Peyer's patch (tissue), 4 donors: ENCODE measurements around the gene ATG2A.

Experiments used
- POLR2A ChIP-seq, 2 donors: fragments of 450-650 bp; IDR thresholded peaks; one replicate each; pipeline ENCODE4 v1.5.1; 2017; ENCODE audit warnings: antibody characterized with exemption in 2 of 2, mild to moderate bottlenecking in 2 of 2, moderate library complexity in 2 of 2
- TF ChIP-seq, protein P1 (sequence below), 6 experiments: fragments of 450-650 bp in 4 of 6; fragments of 200-600 bp in 2 of 6; sonication (generic) in 1 of 6; IDR thresholded peaks; one replicate each; pipeline ENCODE4 v1.5.1; 2017 to 2019; ENCODE audit warnings: antibody characterized with exemption in 6 of 6, mild to moderate bottlenecking in 3 of 6, moderate library complexity in 1 of 6

DNA sequence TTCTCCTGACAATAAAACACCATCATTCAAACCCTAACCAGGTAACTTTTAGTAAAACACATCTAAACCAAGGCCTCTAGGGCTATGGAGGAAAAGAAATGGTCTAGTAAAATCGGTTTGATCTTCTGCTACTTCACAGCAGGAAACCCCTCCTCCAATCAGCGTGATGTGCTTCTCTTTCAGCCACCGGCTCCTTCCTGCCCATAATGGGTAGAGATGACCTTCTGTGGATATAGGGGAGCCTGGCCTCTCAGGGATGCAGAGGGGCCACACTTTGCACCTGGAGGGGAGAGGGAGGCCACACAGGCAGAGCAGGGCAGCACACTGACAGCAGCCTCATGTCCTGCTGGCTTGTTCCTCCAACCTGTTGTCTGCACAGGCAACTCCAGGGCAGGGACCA lies 45.5 kb downstream of the ATG2A start:
- TF ChIP-seq, protein P1, sequence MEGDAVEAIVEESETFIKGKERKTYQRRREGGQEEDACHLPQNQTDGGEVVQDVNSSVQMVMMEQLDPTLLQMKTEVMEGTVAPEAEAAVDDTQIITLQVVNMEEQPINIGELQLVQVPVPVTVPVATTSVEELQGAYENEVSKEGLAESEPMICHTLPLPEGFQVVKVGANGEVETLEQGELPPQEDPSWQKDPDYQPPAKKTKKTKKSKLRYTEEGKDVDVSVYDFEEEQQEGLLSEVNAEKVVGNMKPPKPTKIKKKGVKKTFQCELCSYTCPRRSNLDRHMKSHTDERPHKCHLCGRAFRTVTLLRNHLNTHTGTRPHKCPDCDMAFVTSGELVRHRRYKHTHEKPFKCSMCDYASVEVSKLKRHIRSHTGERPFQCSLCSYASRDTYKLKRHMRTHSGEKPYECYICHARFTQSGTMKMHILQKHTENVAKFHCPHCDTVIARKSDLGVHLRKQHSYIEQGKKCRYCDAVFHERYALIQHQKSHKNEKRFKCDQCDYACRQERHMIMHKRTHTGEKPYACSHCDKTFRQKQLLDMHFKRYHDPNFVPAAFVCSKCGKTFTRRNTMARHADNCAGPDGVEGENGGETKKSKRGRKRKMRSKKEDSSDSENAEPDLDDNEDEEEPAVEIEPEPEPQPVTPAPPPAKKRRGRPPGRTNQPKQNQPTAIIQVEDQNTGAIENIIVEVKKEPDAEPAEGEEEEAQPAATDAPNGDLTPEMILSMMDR (IDR thresholded peaks at IDR 0.05) = no peak
- TF ChIP-seq POLR2A (IDR thresholded peaks at IDR 0.05) = no peak
